Right lobe of liver (tissue), 4 donors: ENCODE data around the gene MBOAT7.

ENCODE experiments used
- CTCF ChIP-seq, 4 donors: fragments of 200-600 bp in 3 of 4; fragments of 450-650 bp in 1 of 4; IDR thresholded peaks; one replicate each; pipeline versions ENCODE4 v1.5.1 to v1.8.0; 2016 to 2022; ENCODE audit warnings: antibody characterized with exemption in 4 of 4, mild to moderate bottlenecking in 2 of 4
- POLR2A ChIP-seq: fragments of 450-650 bp; IDR thresholded peaks from one replicate; pipeline ENCODE4 v1.6.1; 2017; ENCODE audit warnings: antibody characterized with exemption, mild to moderate bottlenecking
- donor health status: DM: no; HTN: no; CAD: no.
- donor health status: DM: no; HTN: no; CAD: no.
- donor health status: DM: no; HTN: yes; CAD: no.

GRCh38 chr19:54151362-54152035, 37.9 kb downstream of the MBOAT7 start:
- no peak for TF ChIP-seq CTCF (IDR thresholded peaks at IDR 0.05)
- no peak for TF ChIP-seq POLR2A
